Nephron (organoid): ENCODE results near the gene DOC2B.

Experiments used
- H3K27ac Mint-ChIP-seq, 3 experiments: 2 replicates each; pipeline ENCODE4 v1.8.0; 2020; ENCODE audit warnings: mixed read lengths in 3 of 3, mild to moderate bottlenecking in 2 of 3, moderate library complexity in 1 of 3
- H3K27me3 Mint-ChIP-seq: 2 replicates; pipeline ENCODE4 v1.8.0; 2021; ENCODE audit warnings: low read depth, mild to moderate bottlenecking, moderate library complexity, mixed read lengths
- H3K36me3 Mint-ChIP-seq: 2 replicates; pipeline ENCODE4 v1.8.0; 2020; ENCODE audit warnings: low read depth, mixed read lengths
- H3K4me1 Mint-ChIP-seq: 2 replicates; pipeline ENCODE4 v1.8.0; 2020; ENCODE audit warnings: mixed read lengths
- H3K4me3 Mint-ChIP-seq, 3 experiments: 2 replicates each; pipeline ENCODE4 v1.8.0; 2020; ENCODE audit warnings: mild to moderate bottlenecking in 3 of 3, mixed read lengths in 3 of 3, moderate library complexity in 2 of 3
- H3K9me3 Mint-ChIP-seq: 2 replicates; pipeline ENCODE4 v1.8.0; 2020; ENCODE audit warnings: mixed read lengths
- TF ChIP-seq, protein P1 (sequence below), 3 experiments: fragments of 200-600 bp; sonication (generic); IDR thresholded peaks; one replicate each; pipeline ENCODE4 v1.5.0; 2021; ENCODE audit warnings: antibody characterized with exemption in 3 of 3; ENCODE audit not compliant: unreplicated experiment in 3 of 3

The DOC2B gene

DNA sequence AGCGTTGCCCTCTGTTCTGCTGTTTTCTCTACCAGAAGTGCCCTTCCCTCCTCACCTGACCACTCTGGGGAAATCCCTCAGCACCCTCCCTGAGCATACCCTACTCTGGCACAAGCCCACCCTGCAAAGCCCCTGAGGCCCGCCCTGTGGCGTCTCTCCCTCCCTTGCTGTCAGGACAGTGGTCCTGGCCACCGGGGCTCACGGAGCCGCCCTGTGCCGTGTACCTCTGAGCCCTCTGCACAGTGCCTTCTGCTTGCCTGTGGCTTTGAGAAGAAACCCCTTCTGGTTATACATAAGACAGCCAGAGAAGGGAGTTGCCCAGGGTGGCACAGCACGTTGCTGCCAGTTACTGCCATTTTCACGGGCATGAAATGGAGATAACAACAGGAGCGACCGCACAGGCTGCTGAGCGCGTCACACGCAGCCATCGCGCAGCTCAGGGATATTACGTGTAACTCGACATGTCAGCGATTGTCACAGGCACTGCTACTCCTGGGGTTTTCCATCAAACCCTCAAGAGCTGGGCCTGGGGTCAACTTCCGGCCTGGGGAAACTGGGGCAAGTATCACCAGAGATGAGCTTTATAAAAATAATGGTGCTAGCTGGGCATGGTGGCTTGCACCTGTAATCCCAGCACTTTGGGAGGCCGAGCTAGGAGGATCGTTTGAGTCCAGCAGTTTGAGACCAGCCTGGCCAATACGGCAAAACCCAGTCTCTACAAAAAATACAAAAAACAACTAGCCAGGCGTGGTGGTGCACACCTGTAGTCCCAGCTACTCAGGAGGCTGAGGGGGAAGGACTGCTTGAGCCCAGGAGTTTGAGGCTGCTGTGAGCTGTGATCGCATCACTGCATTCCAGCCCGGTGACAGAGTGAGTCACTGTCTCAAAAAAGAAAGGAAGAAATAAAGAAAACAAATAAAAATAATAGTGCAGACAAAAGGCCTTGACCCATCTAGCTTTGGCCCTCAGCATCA is 29.3 kb downstream of the DOC2B start:
- H3K9me3 Mint-ChIP-seq: no peaks in the 10 kb centered on the region
- H3K27ac Mint-ChIP-seq: no peak overlapping the region
- H3K4me1 Mint-ChIP-seq: peaks cover 5% of the 10 kb centered on the region
- no peaks in the 10 kb centered on the region for H3K27me3 Mint-ChIP-seq
- H3K4me3 Mint-ChIP-seq: no peak overlapping the region
- TF ChIP-seq, protein P1, sequence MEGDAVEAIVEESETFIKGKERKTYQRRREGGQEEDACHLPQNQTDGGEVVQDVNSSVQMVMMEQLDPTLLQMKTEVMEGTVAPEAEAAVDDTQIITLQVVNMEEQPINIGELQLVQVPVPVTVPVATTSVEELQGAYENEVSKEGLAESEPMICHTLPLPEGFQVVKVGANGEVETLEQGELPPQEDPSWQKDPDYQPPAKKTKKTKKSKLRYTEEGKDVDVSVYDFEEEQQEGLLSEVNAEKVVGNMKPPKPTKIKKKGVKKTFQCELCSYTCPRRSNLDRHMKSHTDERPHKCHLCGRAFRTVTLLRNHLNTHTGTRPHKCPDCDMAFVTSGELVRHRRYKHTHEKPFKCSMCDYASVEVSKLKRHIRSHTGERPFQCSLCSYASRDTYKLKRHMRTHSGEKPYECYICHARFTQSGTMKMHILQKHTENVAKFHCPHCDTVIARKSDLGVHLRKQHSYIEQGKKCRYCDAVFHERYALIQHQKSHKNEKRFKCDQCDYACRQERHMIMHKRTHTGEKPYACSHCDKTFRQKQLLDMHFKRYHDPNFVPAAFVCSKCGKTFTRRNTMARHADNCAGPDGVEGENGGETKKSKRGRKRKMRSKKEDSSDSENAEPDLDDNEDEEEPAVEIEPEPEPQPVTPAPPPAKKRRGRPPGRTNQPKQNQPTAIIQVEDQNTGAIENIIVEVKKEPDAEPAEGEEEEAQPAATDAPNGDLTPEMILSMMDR (IDR thresholded peaks at IDR 0.05; ENCODE audit: unreplicated experiment in 3 of 3): no peak
- peaks cover 8% of the 10 kb centered on the region for H3K36me3 Mint-ChIP-seq

DNA sequence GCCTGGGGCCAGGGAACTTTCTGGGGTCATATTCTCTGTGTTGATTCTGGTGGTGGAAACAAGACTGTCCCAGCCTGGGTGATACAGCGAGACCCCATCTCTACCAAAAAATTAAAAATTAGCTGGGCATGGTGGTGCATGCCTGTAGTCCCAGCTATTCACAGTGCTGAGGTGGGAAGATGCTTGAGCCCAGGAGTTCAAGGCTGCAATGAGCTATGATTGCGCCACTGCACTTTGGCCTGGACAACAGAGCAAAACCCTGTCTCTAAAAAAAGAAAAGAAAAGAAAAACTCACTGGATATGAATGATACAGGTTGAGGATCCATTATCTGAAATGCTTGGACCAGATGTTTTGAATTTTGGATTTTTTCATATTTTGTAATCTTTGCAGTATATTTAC is 30.4 kb downstream of the DOC2B start:
- no peak overlapping the region for H3K27ac Mint-ChIP-seq
- peaks cover 5% of the 10 kb centered on the region for H3K4me1 Mint-ChIP-seq
- no peaks in the 10 kb centered on the region for H3K27me3 Mint-ChIP-seq
- TF ChIP-seq, protein P1 (IDR thresholded peaks at IDR 0.05; ENCODE audit: unreplicated experiment in 3 of 3): no peak
- H3K4me3 Mint-ChIP-seq: no peak overlapping the region
- H3K9me3 Mint-ChIP-seq: no peaks in the 10 kb centered on the region
- peaks cover 8% of the 10 kb centered on the region for H3K36me3 Mint-ChIP-seq

DNA sequence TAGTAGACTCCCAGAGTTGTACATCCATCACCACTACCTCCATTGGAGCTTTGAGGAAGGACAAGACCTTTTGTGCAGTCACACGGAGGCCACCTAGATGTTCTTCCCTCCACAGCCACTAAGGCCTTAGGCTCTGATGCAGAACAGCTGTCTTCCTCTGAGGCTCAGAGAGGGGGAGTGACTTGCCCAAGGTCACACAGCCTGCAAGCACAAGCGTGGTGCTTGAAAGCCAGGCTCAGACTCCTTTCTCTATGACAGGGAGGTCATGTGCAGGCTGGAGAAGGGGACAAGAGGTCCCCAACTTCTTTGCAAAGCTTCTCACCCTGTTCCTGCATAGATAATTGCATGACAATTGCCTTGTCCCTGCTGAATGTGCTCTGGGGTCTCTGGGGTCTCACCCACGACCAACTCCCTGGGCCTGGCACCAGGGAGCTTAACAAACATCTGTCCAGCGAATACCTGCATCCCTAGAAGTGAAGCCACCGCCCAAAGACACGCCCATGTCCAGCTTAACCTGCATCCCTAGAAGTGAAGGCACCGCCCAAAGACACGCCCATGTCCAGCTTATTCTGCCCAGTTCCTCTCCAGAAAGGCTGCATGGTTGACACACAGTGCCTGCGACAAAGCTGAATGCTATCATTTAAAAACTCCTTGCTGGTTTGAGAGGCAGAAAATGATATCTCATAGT is 31.4 kb downstream of the DOC2B start:
- Mint-ChIP-seq H3K4me1 (peaks cover 5% of the 10 kb centered on the region), H3K36me3 (peaks cover 4% of the 10 kb centered on the region), H3K27ac (no peak overlapping the region), H3K27me3 (no peaks in the 10 kb centered on the region), H3K4me3 (no peak overlapping the region), H3K9me3 (no peaks in the 10 kb centered on the region)
- TF ChIP-seq, protein P1 (IDR thresholded peaks at IDR 0.05; ENCODE audit: unreplicated experiment in 3 of 3): no peak

DNA sequence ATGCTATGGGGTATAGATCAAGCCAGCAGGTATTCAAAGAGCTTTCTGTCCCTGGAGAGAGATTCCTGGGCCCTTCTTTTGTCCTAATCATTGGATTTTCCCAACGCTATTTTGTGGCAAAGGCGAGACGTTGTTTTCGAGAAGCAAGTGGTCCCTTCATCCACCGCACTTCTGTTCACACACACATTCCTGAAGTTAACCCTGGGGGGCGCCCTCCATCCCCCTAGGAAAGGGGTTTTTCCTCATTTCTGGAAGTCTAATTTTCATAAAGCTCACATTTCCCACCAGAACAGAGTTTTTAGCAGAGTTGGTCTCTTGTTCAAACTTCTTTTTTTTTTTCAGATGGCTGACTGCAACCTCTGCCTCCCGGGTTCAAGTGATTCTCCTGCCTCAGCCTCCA is 32.2 kb downstream of the DOC2B start:
- H3K9me3 Mint-ChIP-seq: no peaks in the 10 kb centered on the region
- H3K36me3 Mint-ChIP-seq: peaks cover 4% of the 10 kb centered on the region
- H3K4me1 Mint-ChIP-seq: peaks cover 5% of the 10 kb centered on the region
- no peaks in the 10 kb centered on the region for H3K27me3 Mint-ChIP-seq
- H3K27ac Mint-ChIP-seq: no peak overlapping the region
- TF ChIP-seq, protein P1 (IDR thresholded peaks at IDR 0.05; ENCODE audit: unreplicated experiment in 3 of 3): no peak
- no peak overlapping the region for H3K4me3 Mint-ChIP-seq

DNA sequence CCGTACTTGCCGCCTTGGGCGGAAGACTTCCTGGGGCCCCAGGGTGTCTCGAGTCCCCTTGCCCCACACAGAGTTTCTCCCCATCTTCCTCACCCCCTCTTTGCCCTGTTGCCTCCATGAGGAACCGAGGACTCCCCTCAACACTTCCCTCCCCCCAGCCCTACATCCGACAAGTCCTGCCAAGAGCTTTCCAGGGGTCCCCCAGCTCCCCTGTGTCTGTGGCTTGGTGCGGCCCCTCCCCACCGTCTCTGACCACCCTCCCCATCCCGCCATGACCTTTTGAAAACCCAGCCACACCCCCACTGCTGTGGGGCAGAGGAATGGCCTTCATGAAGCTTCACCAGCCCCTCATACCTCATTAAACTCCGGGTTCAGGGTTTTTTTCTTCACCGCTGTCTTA is 32.7 kb downstream of the DOC2B start:
- peaks cover 1% of the 10 kb centered on the region for H3K36me3 Mint-ChIP-seq

More for the DNA sequence above, 32.7 kb downstream of the DOC2B start:
- Mint-ChIP-seq H3K4me3 (no peak overlapping the region), H3K27me3 (no peaks in the 10 kb centered on the region), H3K27ac (no peak overlapping the region), H3K9me3 (no peaks in the 10 kb centered on the region), H3K4me1 (peaks cover 1% of the 10 kb centered on the region)
- TF ChIP-seq, protein P1 (IDR thresholded peaks at IDR 0.05; ENCODE audit: unreplicated experiment in 3 of 3): no peak
